ENCODE results near the gene GMPS. TPM values are rescaled to one million over a fixed set of nuclear protein-coding genes. Genes with fewer than 3 reads are reported as not detected.
"Not testable (repeated sequence)": the region's sequence is repeated elsewhere in the genome, so short reads cannot be mapped to it uniquely, and the experiment has no call there.

The GMPS gene
- 10 to 100 TPM; 44.8 to 67.2 (median 60.7) TPM for polyA plus RNA-seq (ENCODE audit: insufficient read depth in 1 of 5, insufficient read length in 5 of 5, low replicate concordance in 1 of 5)
- long read RNA-seq, donor 1, full-length matches to known transcripts = 9 of 18 reads
- long read RNA-seq, donor 1, partial matches to known transcripts = 9 of 18 reads
- long read RNA-seq, donor 1, other reads (novel, unspliced or antisense) = 0 of 18 reads
- long read RNA-seq, donor 2, full-length matches to known transcripts = 7 of 7 reads
- long read RNA-seq, donor 2, partial matches to known transcripts = 0 of 7 reads
- long read RNA-seq, donor 2, other reads (novel, unspliced or antisense) = 0 of 7 reads
- long read RNA-seq, donor 3, full-length matches to known transcripts = 4 of 4 reads
- long read RNA-seq, donor 3, partial matches to known transcripts = 0 of 4 reads
- long read RNA-seq, donor 3, other reads (novel, unspliced or antisense) = 0 of 4 reads
- long read RNA-seq, donor 4, full-length matches to known transcripts = 5 of 13 reads
- long read RNA-seq, donor 4, partial matches to known transcripts = 8 of 13 reads
- long read RNA-seq, donor 4, other reads (novel, unspliced or antisense) = 0 of 13 reads
- long read RNA-seq, donor 5, full-length matches to known transcripts = 8 of 23 reads
- long read RNA-seq, donor 5, partial matches to known transcripts = 15 of 23 reads
- long read RNA-seq, donor 5, other reads (novel, unspliced or antisense) = 0 of 23 reads
- long read RNA-seq, donor 6, full-length matches to known transcripts = 7 of 13 reads
- long read RNA-seq, donor 6, partial matches to known transcripts = 6 of 13 reads
- long read RNA-seq, donor 6, other reads (novel, unspliced or antisense) = 0 of 13 reads
- long read RNA-seq, donor 7, full-length matches to known transcripts = 6 of 11 reads
- long read RNA-seq, donor 7, partial matches to known transcripts = 5 of 11 reads
- long read RNA-seq, donor 7, other reads (novel, unspliced or antisense) = 0 of 11 reads
- long read RNA-seq, donor 8, full-length matches to known transcripts = 2 of 7 reads
- long read RNA-seq, donor 8, partial matches to known transcripts = 5 of 7 reads
- long read RNA-seq, donor 8, other reads (novel, unspliced or antisense) = 0 of 7 reads

- DNase-seq = peak; percentile 91 to 94
Measured at GRCh38 chr3:155870133-155870944, at the start of gene GMPS. GMPS (plus strand) TSS chr3:155870650; CDS start chr3:155870871, 221 bp downstream.

DNA sequence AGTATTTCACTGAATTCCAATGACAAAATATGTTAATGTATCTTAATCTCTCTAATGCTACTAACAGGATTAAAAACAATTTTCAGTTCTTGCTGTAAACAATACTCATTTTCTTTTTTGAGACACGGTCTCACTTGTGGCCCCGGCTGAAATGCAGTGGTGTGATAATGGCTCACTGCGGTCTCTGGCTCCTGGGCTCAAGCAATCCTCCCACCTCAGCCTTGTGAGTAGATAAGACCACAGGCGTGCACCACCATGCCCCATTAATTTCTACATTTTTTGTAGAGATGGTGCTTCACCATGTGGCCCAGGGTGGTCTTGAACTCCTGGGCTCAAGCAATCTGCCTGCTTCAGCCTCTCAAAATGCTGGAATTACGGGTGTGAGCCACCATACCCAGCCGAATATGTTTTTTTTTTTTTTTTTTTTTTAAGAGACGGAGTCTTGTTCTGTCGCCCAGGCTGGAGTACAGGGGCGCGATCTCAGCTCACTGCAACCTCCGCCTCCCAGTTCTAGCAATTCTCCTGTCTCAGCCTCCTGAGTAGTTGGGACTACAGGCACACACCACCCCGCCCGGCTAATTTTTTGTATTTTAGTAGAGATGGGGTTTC lies 41.9 kb upstream of the GMPS start:
- DNase-seq = not testable (repeated sequence)

- no peak for DNase-seq
Measured at GRCh38 chr3:155835341-155836071, 34.9 kb upstream of the GMPS start.

GRCh38 chr3:155843569-155843968 lies 26.9 kb upstream of the GMPS start:
- no peak for DNase-seq

DNA sequence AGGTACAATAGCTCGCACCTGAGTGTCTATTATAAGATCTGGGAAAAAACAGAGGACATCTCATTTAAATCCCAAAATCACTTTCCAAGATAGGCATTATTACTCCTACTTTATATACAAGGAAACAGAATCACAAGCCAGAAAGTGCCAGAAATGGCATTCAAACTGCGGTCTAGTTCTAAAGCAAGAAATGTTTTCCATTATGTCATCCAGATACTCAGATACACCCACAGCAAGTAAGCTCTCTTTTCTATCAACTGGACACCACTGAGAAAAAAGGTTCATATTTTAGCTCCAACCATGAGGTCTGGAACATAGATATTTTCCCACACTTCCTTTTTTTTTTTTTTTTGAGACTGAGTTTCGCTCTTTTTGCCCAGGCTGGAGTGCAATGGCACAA lies 24.3 kb upstream of the GMPS start:
- no peak for DNase-seq

DNA sequence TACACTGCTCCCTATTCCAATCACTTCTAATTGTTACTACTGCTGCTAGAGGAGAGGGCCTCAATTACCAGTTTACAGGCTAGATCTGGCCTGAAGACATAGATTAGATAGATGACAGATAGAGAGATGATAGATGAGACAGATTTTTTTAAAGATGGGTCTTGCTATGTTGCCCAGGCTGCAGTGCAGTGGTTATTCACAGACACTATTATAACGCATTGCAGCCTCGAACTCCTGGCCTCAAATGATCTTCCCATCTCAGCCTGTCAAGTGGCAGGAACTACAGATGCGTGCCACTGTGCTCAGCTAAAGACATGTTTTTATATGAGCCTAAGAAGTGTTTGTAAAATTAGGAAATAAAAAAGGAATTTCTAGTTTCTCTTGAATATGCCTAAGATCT lies 22.5 kb upstream of the GMPS start:
- DNase-seq = no peak

- not testable (repeated sequence) for DNase-seq
Measured at GRCh38 chr3:155849404-155849803, 21.0 kb upstream of the GMPS start.

DNA sequence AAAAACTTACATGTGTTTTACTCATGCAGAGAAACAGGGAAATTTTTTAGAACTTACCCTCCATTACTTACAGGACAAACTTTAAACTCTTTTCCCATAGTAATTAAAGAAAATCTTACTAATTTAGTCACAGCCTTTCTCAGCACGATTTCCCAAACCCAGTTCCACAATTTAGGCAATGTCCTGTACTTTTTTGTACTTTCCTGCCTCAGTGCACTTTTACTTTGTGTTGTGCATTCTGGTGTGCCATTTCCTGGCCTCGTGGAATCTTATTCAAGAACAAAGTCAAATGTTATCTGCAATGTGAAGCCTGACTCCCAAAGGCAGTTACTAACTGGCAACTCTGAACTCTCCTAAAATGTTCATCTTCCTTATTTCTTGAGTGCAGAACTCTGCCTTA lies 18.1 kb upstream of the GMPS start:
- DNase-seq = no peak

DNA sequence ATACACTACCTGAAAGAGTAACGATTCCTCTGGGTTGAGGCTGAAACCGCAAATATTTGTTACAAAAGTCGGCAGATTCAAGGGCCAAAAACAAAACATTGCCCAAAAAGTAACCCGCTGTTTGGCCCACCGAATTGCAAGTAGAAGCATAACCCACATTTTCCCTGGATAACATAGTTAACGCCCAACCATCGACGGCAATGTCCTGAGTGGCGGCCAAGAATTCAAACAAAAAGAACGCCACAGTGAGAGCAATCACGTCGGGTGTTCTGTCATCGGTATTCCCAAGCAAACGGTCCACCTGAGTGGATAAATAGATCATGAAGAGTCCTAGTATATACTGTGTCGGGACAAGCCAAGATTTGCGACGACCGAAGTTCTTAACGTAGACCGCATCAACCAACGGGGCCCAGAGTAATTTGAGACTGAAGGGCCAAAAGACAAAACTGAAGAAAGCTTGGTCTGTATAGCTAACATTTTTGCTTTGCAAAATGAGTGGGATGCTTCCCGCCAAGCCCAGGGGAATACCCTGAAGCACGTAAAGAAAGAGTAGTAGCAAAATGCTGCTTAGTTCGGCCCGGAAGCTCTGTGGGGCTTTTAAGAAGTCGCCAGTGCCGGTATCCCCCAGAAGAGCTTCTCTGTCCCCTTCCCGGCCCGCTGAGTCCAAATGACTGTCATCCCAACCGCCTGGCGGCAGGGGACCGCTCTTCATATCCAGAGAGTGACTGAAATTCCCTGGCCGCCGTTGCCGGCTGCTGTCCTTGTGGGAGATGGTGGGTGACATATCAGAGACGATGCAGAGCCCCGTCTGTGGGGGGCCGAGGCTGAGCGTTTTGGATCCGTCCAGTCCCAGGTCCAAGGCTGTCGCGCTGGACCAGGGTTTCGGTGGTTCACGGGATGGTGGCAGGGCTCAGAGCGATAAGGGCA lies 17.0 kb upstream of the GMPS start:
- DNase-seq = peak in 1 of 2 donors; percentile 18

DNA sequence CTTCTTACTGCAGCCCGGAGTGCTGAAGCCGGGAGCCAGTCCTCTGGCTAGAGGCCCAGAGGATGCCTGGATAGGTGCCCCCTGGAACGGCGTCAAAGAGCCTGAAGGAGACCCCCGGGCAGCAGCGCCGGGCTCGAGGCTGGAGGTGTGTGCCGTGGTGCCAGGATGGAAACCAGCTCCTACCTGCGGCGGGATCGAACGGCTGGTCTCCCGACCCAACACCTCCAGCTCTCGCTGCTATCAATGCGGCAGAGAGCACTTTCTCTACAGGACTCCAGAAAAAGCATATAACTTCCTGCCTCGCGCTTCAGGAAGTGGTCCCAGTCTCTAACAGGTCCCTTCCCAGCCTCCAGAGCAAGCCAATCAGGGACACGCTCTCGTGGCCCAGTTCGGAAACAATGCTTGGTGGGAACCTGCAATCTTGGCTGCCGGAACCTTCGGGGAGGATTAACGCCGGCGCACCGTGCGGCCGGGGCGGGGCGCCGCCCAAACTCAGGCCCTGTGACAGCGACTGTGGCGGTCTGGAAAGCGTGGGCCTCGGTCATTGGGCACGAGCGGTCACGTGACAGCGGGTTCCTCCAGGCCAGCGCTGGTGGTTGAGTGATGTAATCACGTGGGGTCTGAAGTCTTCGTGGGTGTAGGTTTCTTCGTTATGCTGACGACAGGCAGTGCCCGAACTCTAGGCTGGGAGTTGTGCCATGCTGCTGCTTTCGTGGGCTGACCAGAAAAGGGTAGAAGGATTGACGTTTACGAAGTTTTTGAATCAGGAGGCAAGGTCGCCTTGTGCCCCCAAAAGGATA lies 16.1 kb upstream of the GMPS start, which contains the start of gene SLC33A1:
TSS of gene SLC33A1 (minus strand) at position 287 of the 800 bp plus-strand sequence. CDS start 430 bp downstream, outside the sequence.
- peak; percentile 99 for DNase-seq

GRCh38 chr3:155859859-155860258 lies 10.6 kb upstream of the GMPS start:
- no peak for DNase-seq

DNA sequence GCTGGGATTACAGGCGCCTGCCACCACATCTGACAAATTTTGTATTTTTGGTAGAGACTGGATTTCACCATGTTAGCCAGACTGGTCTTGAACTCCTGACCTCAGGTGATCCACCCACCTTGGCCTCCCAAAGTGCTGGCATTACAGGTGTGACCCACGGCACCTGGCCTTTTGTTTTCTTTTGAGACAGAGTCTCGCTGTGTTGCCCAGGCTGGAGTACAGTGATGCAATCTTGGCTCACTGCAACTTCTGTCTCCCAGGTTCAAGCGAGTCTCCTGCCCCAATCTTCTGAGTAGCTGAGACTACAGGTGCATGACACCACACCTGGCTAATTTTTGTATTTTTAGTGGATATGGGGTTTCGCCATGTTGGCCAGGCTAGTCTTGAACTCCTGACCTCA lies 10.0 kb upstream of the GMPS start:
- DNase-seq = not testable (repeated sequence)

- DNase-seq = no peak
Measured at GRCh38 chr3:155861476-155862183, 8.8 kb upstream of the GMPS start.

DNA sequence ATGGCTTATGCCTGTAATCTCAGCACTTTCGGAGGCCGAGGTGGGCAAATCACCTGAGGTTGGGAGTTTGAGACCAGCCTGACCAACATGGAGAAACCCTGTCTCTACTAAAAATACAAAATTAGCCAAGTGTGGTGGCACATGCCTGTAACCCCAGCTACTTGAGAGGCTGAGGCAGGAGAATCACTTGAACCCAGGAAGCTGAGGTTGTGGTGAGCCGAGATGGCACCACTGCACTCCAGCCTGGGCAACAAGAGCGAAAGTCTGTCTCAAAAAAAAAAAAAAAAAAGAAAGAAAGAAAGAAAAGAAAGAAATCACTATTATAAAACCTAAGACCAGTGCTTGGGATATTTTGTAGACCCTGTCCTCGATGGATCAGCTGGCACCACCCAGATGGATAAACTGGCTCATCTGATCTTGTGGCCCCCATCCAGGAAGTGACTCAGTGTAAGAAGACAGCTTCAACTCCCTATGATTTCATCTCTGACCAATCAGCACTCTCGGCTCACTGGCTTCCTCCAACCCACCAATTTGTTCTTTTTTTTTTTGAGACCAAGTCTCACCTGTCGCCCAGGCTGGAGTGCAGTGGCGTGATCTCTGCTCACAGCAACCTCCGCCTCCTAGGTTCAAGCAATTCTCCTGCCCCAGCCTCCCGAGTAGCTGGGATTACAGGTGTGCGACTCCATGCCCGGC lies 8.0 kb upstream of the GMPS start:
- DNase-seq = not testable (repeated sequence)

- no peak for DNase-seq
Measured at GRCh38 chr3:155863072-155863784, 7.2 kb upstream of the GMPS start.

DNA sequence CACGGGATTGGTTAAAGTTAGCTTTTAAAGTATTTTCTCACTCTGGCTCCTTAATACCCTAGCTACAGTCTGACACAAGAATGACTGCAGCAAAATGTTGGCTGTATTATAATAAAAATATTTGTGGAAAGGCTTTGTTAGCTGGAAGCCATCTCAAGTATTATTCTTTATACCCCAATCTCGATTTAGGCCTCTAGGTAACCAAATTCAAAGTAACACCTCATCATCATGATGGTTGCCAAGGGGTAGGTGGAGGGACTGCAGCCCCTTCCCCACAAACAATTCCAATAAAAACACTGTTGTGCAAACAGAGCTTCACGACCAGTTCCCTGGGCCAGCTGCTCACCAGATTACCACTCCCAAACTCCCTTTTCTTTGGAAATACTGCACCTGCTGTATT lies 759 bp upstream of the GMPS start:
- DNase-seq = no peak

Measured in right lung (tissue), 10 donors.